Neural cell (in vitro differentiated cells): Measurements from ENCODE around the gene TYW5. TPM values are rescaled to one million over a fixed set of nuclear protein-coding genes. Genes with fewer than 3 reads are reported as not detected.

ENCODE experiments used
- H2AFZ ChIP-seq: fragments of 200-600, 300-800 bp; sonication (generic), shearing (Covaris generic); 2 replicates; pipeline ENCODE4 v1.6.0; 2014; ENCODE audit warnings: low read depth, mild to moderate bottlenecking, antibody characterized with exemption, low read length, moderate library complexity
- H3F3A ChIP-seq: fragments of 200-600 bp; shearing (Covaris generic); 2 replicates; pipeline ENCODE4 v1.6.1; 2016; ENCODE audit warnings: mild to moderate bottlenecking, moderate library complexity, mixed read lengths, antibody characterized with exemption, low read length; ENCODE audit not compliant: insufficient read depth, poor library complexity, severe bottlenecking
- H3K27ac ChIP-seq: fragments of 200-600, 300-800 bp; sonication (generic), shearing (Covaris generic); 2 replicates; pipeline ENCODE4 v1.5.1; 2014; ENCODE audit warnings: mild to moderate bottlenecking, low read length, moderate library complexity
- H3K27me3 ChIP-seq: fragments of 300-800, 200-600 bp; sonication (generic), shearing (Covaris generic); 2 replicates; pipeline ENCODE4 v1.6.0; 2014; ENCODE audit warnings: mild to moderate bottlenecking, low read depth, low read length, moderate library complexity; ENCODE audit not compliant: insufficient read depth
- H3K36me3 ChIP-seq: fragments of 300-800, 200-600 bp; sonication (generic), shearing (Covaris generic); 2 replicates; pipeline ENCODE4 v1.5.1; 2014; ENCODE audit warnings: mild to moderate bottlenecking, antibody characterized with exemption, low read length, moderate library complexity; ENCODE audit not compliant: insufficient read depth
- H3K4me2 ChIP-seq: fragments of 300-800, 200-600 bp; sonication (generic), shearing (Covaris generic); 2 replicates; pipeline ENCODE4 v1.6.0; 2014; ENCODE audit warnings: mild to moderate bottlenecking, low read length
- H3K4me3 ChIP-seq: fragments of 300-800, 200-600 bp; sonication (generic), shearing (Covaris generic); 2 replicates; pipeline ENCODE4 v1.5.1; 2014; ENCODE audit warnings: mild to moderate bottlenecking, low read length, moderate library complexity
- H3K79me2 ChIP-seq: fragments of 200-600 bp; shearing (Covaris generic); replicated peaks from 2 replicates; pipeline ENCODE4 v1.6.0; 2014; ENCODE audit warnings: mild to moderate bottlenecking, low read length, moderate library complexity; ENCODE audit not compliant: insufficient read depth
- H3K9ac ChIP-seq: fragments of 300-800, 200-600 bp; sonication (generic), shearing (Covaris generic); 2 replicates; pipeline ENCODE4 v1.6.1; 2016; ENCODE audit warnings: mild to moderate bottlenecking, low read length, mixed read lengths
- H3K9me2 ChIP-seq: fragments of 200-600 bp; shearing (Covaris generic); 2 replicates; pipeline ENCODE4 v1.6.1; 2016; ENCODE audit warnings: mild to moderate bottlenecking, low read length, mixed read lengths; ENCODE audit not compliant: insufficient read depth
- H3K9me3 ChIP-seq: fragments of 200-600, 300-800 bp; sonication (generic), shearing (Covaris generic); 2 replicates; pipeline ENCODE4 v1.6.1; 2016; ENCODE audit warnings: mild to moderate bottlenecking, mixed run types, low read length, moderate library complexity, mixed read lengths
- H4K20me1 ChIP-seq: fragments of 200-600 bp; shearing (Covaris generic); 2 replicates; pipeline ENCODE4 v1.6.1; 2016; ENCODE audit warnings: mild to moderate bottlenecking, mixed run types; ENCODE audit not compliant: insufficient read depth
- EP300 ChIP-seq: fragments of 450-650 bp; conservative IDR thresholded peaks from 2 replicates; pipeline ENCODE4 v1.6.1; 2014; ENCODE audit warnings: antibody characterized with exemption, mild to moderate bottlenecking, moderate library complexity; ENCODE audit not compliant: poor library complexity, severe bottlenecking
- EZH2 ChIP-seq: fragments of 200-600, 300-800 bp; shearing (Covaris generic), sonication (generic); IDR thresholded peaks from 2 replicates; pipeline ENCODE4 v1.6.1; 2014; ENCODE audit warnings: antibody characterized with exemption, low read length, borderline replicate concordance, mild to moderate bottlenecking; ENCODE audit not compliant: insufficient read depth, poor library complexity, severe bottlenecking
- MXI1 ChIP-seq: fragments of 450-650 bp; conservative IDR thresholded peaks from 2 replicates; pipeline ENCODE4 v1.6.1; 2014; ENCODE audit warnings: antibody characterized with exemption, mild to moderate bottlenecking; ENCODE audit not compliant: poor library complexity, severe bottlenecking
- POLR2AphosphoS5 ChIP-seq: IDR thresholded peaks from 2 replicates; pipeline ENCODE4 v1.6.1; 2012
- RAD21 ChIP-seq: fragments of 450-650 bp; conservative IDR thresholded peaks from 2 replicates; pipeline ENCODE4 v1.6.1; 2014; ENCODE audit warnings: antibody characterized with exemption, mild to moderate bottlenecking, moderate library complexity
- SMC3 ChIP-seq: fragments of 450-650 bp; conservative IDR thresholded peaks from 2 replicates; pipeline ENCODE4 v1.6.1; 2014; ENCODE audit warnings: antibody characterized with exemption, mild to moderate bottlenecking, moderate library complexity; ENCODE audit not compliant: poor library complexity
- TAF1 ChIP-seq: IDR thresholded peaks from 2 replicates; pipeline ENCODE4 v1.6.1; 2012; ENCODE audit warnings: low read depth
- polyA plus RNA-seq: library from polyadenylated mRNA; depleted of rRNA; stranded (reverse); fragments of >200 nt; gene quantifications from 2 replicates; pipeline ENCODE4 v1.2.3, GENCODE V29; 2014
- TF ChIP-seq, protein P1 (sequence below): IDR thresholded peaks from 2 replicates; pipeline ENCODE4 v1.6.1; 2012; ENCODE audit warnings: borderline replicate concordance
- TF ChIP-seq, protein P2 (sequence below): fragments of 450-650 bp; IDR thresholded peaks from 2 replicates; pipeline ENCODE4 v1.5.1; 2014; ENCODE audit warnings: antibody characterized with exemption, mild to moderate bottlenecking, moderate library complexity; ENCODE audit not compliant: poor library complexity, severe bottlenecking

Gene TYW5
- polyA plus RNA-seq, 1 donor from 2014 or later = 15.2 TPM

DNA sequence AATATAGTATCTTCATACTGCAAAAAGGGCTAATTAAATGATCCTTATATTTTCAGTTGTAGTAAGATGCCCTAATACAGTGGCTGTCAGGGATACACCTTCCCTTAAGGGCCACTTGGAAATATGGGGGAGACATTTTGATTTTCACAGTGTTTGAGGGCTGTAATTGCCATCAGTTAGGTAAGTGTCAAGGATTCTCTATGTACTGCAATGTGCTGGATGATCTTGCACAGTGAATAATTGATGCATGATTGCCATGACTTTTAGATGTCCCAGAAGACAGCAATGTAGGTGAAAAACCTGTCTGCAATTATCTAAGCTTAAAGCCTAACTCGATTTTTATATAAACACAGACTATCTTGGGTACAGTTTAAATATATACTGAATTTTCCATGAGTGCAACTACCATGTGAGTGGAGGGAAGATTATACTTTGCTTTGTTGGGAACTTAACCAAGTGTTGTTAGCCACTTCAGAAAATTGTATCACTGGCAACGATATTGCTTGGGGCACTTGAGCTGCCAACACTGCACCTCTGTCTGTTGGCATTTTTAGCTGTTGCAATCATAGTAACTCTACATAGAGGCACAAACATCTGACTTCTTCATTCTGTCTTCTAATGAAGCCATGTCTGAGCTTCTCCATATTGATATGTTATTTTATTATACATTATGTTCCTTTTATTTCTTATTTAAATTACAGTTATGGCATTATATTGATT is 45.3 kb upstream of the TYW5 start:
- Histone ChIP-seq H3K4me3 (no peak overlapping the region), H3K9me2 (no peaks in the 10 kb centered on the region), H3K27me3 (no peaks in the 10 kb centered on the region), H3K9ac (no peak overlapping the region), H3K79me2 (no peaks in the 10 kb centered on the region), H3K27ac (no peak overlapping the region), H3F3A (no peaks in the 10 kb centered on the region), H2AFZ (no peak overlapping the region), H3K4me2 (no peak overlapping the region), H3K36me3 (no peaks in the 10 kb centered on the region), H4K20me1 (no peaks in the 10 kb centered on the region), H3K9me3 (no peaks in the 10 kb centered on the region)
- TF ChIP-seq EP300 (no peak), RAD21 (no peak), EZH2 (no peak), TAF1 (no peak), MXI1 (no peak), SMC3 (no peak), POLR2AphosphoS5 (no peak)
- TF ChIP-seq, protein P1, sequence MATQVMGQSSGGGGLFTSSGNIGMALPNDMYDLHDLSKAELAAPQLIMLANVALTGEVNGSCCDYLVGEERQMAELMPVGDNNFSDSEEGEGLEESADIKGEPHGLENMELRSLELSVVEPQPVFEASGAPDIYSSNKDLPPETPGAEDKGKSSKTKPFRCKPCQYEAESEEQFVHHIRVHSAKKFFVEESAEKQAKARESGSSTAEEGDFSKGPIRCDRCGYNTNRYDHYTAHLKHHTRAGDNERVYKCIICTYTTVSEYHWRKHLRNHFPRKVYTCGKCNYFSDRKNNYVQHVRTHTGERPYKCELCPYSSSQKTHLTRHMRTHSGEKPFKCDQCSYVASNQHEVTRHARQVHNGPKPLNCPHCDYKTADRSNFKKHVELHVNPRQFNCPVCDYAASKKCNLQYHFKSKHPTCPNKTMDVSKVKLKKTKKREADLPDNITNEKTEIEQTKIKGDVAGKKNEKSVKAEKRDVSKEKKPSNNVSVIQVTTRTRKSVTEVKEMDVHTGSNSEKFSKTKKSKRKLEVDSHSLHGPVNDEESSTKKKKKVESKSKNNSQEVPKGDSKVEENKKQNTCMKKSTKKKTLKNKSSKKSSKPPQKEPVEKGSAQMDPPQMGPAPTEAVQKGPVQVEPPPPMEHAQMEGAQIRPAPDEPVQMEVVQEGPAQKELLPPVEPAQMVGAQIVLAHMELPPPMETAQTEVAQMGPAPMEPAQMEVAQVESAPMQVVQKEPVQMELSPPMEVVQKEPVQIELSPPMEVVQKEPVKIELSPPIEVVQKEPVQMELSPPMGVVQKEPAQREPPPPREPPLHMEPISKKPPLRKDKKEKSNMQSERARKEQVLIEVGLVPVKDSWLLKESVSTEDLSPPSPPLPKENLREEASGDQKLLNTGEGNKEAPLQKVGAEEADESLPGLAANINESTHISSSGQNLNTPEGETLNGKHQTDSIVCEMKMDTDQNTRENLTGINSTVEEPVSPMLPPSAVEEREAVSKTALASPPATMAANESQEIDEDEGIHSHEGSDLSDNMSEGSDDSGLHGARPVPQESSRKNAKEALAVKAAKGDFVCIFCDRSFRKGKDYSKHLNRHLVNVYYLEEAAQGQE = no peak
- TF ChIP-seq, protein P2, sequence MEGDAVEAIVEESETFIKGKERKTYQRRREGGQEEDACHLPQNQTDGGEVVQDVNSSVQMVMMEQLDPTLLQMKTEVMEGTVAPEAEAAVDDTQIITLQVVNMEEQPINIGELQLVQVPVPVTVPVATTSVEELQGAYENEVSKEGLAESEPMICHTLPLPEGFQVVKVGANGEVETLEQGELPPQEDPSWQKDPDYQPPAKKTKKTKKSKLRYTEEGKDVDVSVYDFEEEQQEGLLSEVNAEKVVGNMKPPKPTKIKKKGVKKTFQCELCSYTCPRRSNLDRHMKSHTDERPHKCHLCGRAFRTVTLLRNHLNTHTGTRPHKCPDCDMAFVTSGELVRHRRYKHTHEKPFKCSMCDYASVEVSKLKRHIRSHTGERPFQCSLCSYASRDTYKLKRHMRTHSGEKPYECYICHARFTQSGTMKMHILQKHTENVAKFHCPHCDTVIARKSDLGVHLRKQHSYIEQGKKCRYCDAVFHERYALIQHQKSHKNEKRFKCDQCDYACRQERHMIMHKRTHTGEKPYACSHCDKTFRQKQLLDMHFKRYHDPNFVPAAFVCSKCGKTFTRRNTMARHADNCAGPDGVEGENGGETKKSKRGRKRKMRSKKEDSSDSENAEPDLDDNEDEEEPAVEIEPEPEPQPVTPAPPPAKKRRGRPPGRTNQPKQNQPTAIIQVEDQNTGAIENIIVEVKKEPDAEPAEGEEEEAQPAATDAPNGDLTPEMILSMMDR = no peak

DNA sequence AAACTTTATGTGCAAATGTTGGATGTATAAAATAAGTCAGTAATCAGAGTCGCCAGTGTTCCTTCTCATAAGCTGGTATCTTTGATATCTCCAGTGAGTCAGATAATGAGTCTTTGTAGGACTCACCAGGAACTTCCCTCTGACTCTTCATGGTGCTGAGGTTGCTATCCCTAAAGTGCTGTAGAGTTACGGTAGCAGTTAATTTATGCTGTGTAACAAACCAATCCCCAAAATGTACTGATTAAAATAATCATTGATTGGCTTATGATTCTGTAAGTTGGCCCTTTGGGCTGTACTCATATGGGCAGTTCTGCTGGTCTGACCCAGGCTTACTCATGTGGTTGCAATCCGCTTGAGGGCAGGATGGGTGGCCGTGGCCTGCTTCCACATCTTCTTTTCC is 43.9 kb upstream of the TYW5 start:
- Histone ChIP-seq H3K9me2 (no peaks in the 10 kb centered on the region), H4K20me1 (no peaks in the 10 kb centered on the region), H3K27ac (no peak overlapping the region), H2AFZ (no peak overlapping the region), H3K79me2 (no peaks in the 10 kb centered on the region), H3K9me3 (no peaks in the 10 kb centered on the region), H3K27me3 (no peaks in the 10 kb centered on the region), H3K36me3 (no peaks in the 10 kb centered on the region), H3K4me3 (no peak overlapping the region), H3K4me2 (no peak overlapping the region), H3F3A (no peaks in the 10 kb centered on the region), H3K9ac (no peak overlapping the region)
- TF ChIP-seq, protein P2 = no peak
- TF ChIP-seq, protein P1 = no peak
- TF ChIP-seq MXI1 = no peak
- no peak for TF ChIP-seq SMC3
- no peak for TF ChIP-seq EZH2
- TF ChIP-seq EP300 = no peak
- no peak for TF ChIP-seq RAD21
- TF ChIP-seq TAF1 = no peak
- no peak for TF ChIP-seq POLR2AphosphoS5
